ENCODE measurements around the gene SLC5A2. TPM values are rescaled to one million over a fixed set of nuclear protein-coding genes. Genes with fewer than 3 reads are reported as not detected.
"Not testable (repeated sequence)": the region's sequence is repeated elsewhere in the genome, so short reads cannot be mapped to it uniquely, and the experiment has no call there.

Gene SLC5A2
- 1 to 10 TPM in 1 of 4 donors, under 1 TPM in 1, not detected in 2; 0.83 to 2.4 TPM for total RNA-seq

- no peak within 1 kb of the TSS for H3K27ac ChIP-seq
- H3K36me3 ChIP-seq: no peaks in the 10 kb centered on the region
- no peak for DNase-seq
- peaks cover 0 to 12% of the 10 kb centered on the region in 2 donors for H3K4me1 ChIP-seq
- no peaks in the 10 kb centered on the region for H3K9me3 ChIP-seq
- H3K27me3 ChIP-seq: no peaks in the 10 kb centered on the region
- no peak within 1 kb of the TSS for H3K4me3 ChIP-seq
- TF ChIP-seq POLR2A (IDR thresholded peaks at IDR 0.05) (no peak), CTCF (IDR thresholded peaks at IDR 0.05) (no peak)
- intact Hi-C loops (cut with DNase I; ENCODE audit: low total_unique reads): no loop called here
These were observed at the start of gene SLC5A2 for GRCh38 chr16:31483081-31483480. TSS of gene SLC5A2 (plus strand) at chr16:31483123. CDS start at chr16:31483137, 14 bp downstream.

- Histone ChIP-seq H3K4me1 (no peaks in the 10 kb centered on the region), H3K27me3 (no peaks in the 10 kb centered on the region), H3K36me3 (no peaks in the 10 kb centered on the region), H3K9me3 (no peaks in the 10 kb centered on the region), H3K4me3 (no peak overlapping the region), H3K27ac (no peak overlapping the region)
- TF ChIP-seq POLR2A (IDR thresholded peaks at IDR 0.05): no peak
- TF ChIP-seq CTCF (IDR thresholded peaks at IDR 0.05): no peak
- no peak for DNase-seq
- intact Hi-C loops (cut with DNase I; ENCODE audit: low total_unique reads): no loop called here
These were observed 47.3 kb upstream of the SLC5A2 start for GRCh38 chr16:31435341-31436220.

GRCh38 chr16:31436221-31437045, 46.5 kb upstream of the SLC5A2 start:
- no peak for DNase-seq
- intact Hi-C loops (cut with DNase I; ENCODE audit: low total_unique reads): no loop called here

GRCh38 chr16:31438414-31438813, 44.5 kb upstream of the SLC5A2 start:
- Histone ChIP-seq H3K4me1 (no peaks in the 10 kb centered on the region), H3K27ac (no peak overlapping the region), H3K4me3 (no peak overlapping the region), H3K9me3 (no peaks in the 10 kb centered on the region), H3K36me3 (no peaks in the 10 kb centered on the region), H3K27me3 (no peaks in the 10 kb centered on the region)
- DNase-seq: no peak
- TF ChIP-seq POLR2A (IDR thresholded peaks at IDR 0.05) (no peak), CTCF (IDR thresholded peaks at IDR 0.05) (no peak)
- intact Hi-C loops (cut with DNase I; ENCODE audit: low total_unique reads): no loop called here

More at GRCh38 chr16:31436221-31437045, 46.5 kb upstream of the SLC5A2 start:
- Histone ChIP-seq H3K9me3 (no peaks in the 10 kb centered on the region), H3K27me3 (no peaks in the 10 kb centered on the region), H3K36me3 (no peaks in the 10 kb centered on the region), H3K4me1 (no peaks in the 10 kb centered on the region), H3K4me3 (no peak overlapping the region), H3K27ac (no peak overlapping the region)
- no peak for TF ChIP-seq CTCF (IDR thresholded peaks at IDR 0.05)
- TF ChIP-seq POLR2A (IDR thresholded peaks at IDR 0.05): no peak

GRCh38 chr16:31439023-31439422, 43.9 kb upstream of the SLC5A2 start:
- intact Hi-C loops (cut with DNase I; ENCODE audit: low total_unique reads); DNase-seq; H3K36me3 ChIP-seq; H3K4me3 ChIP-seq; H3K9me3 ChIP-seq; H3K4me1 ChIP-seq; H3K27me3 ChIP-seq; H3K27ac ChIP-seq: not testable (repeated sequence)

All from uterus (tissue), 4 donors.